HCT116 (cell line): Measurements from ENCODE around the gene SNX9. TPM values are rescaled to one million over a fixed set of nuclear protein-coding genes. Genes with fewer than 3 reads are reported as not detected.

ENCODE experiments used
- ATAC-seq: fragments of 200-7000 bp; cut with Tn5 transposase; 2 replicates; pipeline ENCODE4 v1.9.1; 2020; ENCODE audit warnings: mild to moderate bottlenecking, moderate library complexity
- BruUV-seq: library from RNA; stranded (reverse); fragments of 400-500 nt; replicated peaks from 2 replicates; lab custom pipeline; 2021; lab: Mats Ljungman, UMichigan
- CTCF ChIA-PET: fragments of 300-600 bp; sonication (Branson Sonifier 250); formaldehyde crosslinking; loops from one replicate; lab custom pipeline; 2021; ENCODE audit warnings: antibody characterized with exemption; lab: Charles Lee
- POLR2A ChIA-PET: fragments of 300-600, 350-600 bp; sonication (Branson Sonifier 250); formaldehyde crosslinking; loops from one replicate; lab custom pipeline; 2021; ENCODE audit warnings: antibody characterized with exemption; lab: Charles Lee
- RAD21 ChIA-PET, 2 experiments: fragments of 300-600 bp; sonication (Branson Sonifier 250); formaldehyde crosslinking; loops; one replicate each; lab custom pipeline; 2023; ENCODE audit warnings: low total read pairs in 2 of 2; ENCODE audit not compliant: uncharacterized antibody in 2 of 2, unreplicated experiment in 2 of 2, low non-redundant PET in 1 of 2; lab: Charles Lee
- DNase-seq: peaks from one replicate; pipeline ENCODE4 v3.0.0-alpha.2; 2010; ENCODE audit warnings: low read depth, low spot score
- H2AFZ ChIP-seq: fragments of 200-600 bp; shearing (Covaris generic), sonication (generic); 2 replicates; pipeline ENCODE4 v1.6.1; 2017; ENCODE audit warnings: low read depth, mixed run types, mixed read lengths, antibody characterized with exemption, low read length; ENCODE audit not compliant: poor library complexity, severe bottlenecking
- H3K27ac ChIP-seq: 2 replicates; pipeline ENCODE4 v1.5.1; 2012; ENCODE audit warnings: low read depth, low read length
- H3K27me3 ChIP-seq: fragments of 200-600 bp; sonication (generic); 2 replicates; pipeline ENCODE4 v1.6.1; 2016; ENCODE audit warnings: mixed run types, low read length, mixed read lengths; ENCODE audit not compliant: insufficient read depth
- H3K36me3 ChIP-seq, 2 experiments: fragments of 200-500 bp in 1 of 2; fragments of 200-600 bp in 1 of 2; sonication (Bioruptor generic) in 1 of 2; sonication (generic) in 1 of 2; 2 replicates each; pipeline versions ENCODE4 v1.5.1 to v1.6.1; 2014 to 2016; ENCODE audit warnings: low read length in 2 of 2, inconsistent platforms in 1 of 2, mixed read lengths in 1 of 2, mixed run types in 1 of 2; ENCODE audit not compliant: insufficient read depth in 2 of 2, control insufficient read depth in 1 of 2
- H3K4me1 ChIP-seq, 2 experiments: fragments of 200-600 bp in 1 of 2; sonication (generic) in 1 of 2; 2 replicates each; pipeline versions ENCODE4 v1.5.1 to v1.6.1; 2012 to 2017; ENCODE audit warnings: low read length in 2 of 2, inconsistent platforms in 1 of 2, mild to moderate bottlenecking in 1 of 2, mixed read lengths in 1 of 2, mixed run types in 1 of 2, moderate library complexity in 1 of 2; ENCODE audit not compliant: insufficient read depth in 2 of 2, control insufficient read depth in 1 of 2
- H3K4me2 ChIP-seq: fragments of 200-600 bp; sonication (generic); 2 replicates; pipeline ENCODE4 v1.6.1; 2017; ENCODE audit warnings: mixed run types, low read length, mixed read lengths
- H3K4me3 ChIP-seq, 2 experiments: fragments of 200-600 bp in 1 of 2; sonication (generic) in 1 of 2; replicated peaks in 1 of 2; 2 replicates each; pipeline ENCODE4 v1.5.1; 2011 to 2016; ENCODE audit warnings: low read length in 2 of 2, control low read depth in 1 of 2, low read depth in 1 of 2, mild to moderate bottlenecking in 1 of 2, mixed read lengths in 1 of 2, mixed run types in 1 of 2
- H3K79me2 ChIP-seq: fragments of 200-600 bp; sonication (generic); 2 replicates; pipeline ENCODE4 v1.6.1; 2017; ENCODE audit warnings: mild to moderate bottlenecking, mixed run types, low read length, moderate library complexity, mixed read lengths; ENCODE audit not compliant: insufficient read depth
- H3K9ac ChIP-seq: fragments of 200-600 bp; sonication (generic); 2 replicates; pipeline ENCODE4 v1.6.1; 2016; ENCODE audit warnings: low read length, mixed read lengths
- H3K9me2 ChIP-seq: fragments of 200-600 bp; sonication (generic), shearing (Covaris generic); 2 replicates; pipeline ENCODE4 v1.6.1; 2017; ENCODE audit warnings: mixed run types, mild to moderate bottlenecking, moderate library complexity; ENCODE audit not compliant: insufficient read depth
- H3K9me3 ChIP-seq, 2 experiments: fragments of 200-500 bp in 1 of 2; fragments of 200-600 bp in 1 of 2; sonication (Bioruptor generic) in 1 of 2; sonication (generic) in 1 of 2; 2 replicates each; pipeline ENCODE4 v1.6.1; 2014 to 2017; ENCODE audit warnings: low read length in 2 of 2, mixed read lengths in 2 of 2, inconsistent platforms in 1 of 2, low read depth in 1 of 2, mild to moderate bottlenecking in 1 of 2, mixed run types in 1 of 2, moderate library complexity in 1 of 2; ENCODE audit not compliant: control insufficient read depth in 1 of 2, insufficient read depth in 1 of 2
- H4K20me1 ChIP-seq: fragments of 200-600 bp; sonication (generic), shearing (Covaris generic); 2 replicates; pipeline ENCODE4 v1.6.1; 2017; ENCODE audit warnings: mixed run types, mild to moderate bottlenecking, moderate library complexity; ENCODE audit not compliant: insufficient read depth
- CBX3 ChIP-seq: IDR thresholded peaks from 2 replicates; pipeline ENCODE4 v1.6.1; 2012; ENCODE audit warnings: low read depth
- CEBPB ChIP-seq: IDR thresholded peaks from 2 replicates; pipeline ENCODE4 v1.6.1; 2012; ENCODE audit warnings: low read depth
- EGR1 ChIP-seq: IDR thresholded peaks from 2 replicates; pipeline ENCODE4 v1.6.1; 2012; ENCODE audit warnings: low read depth
- ELF1 ChIP-seq: IDR thresholded peaks from 2 replicates; pipeline ENCODE4 v1.6.1; 2012; ENCODE audit warnings: low read depth, borderline replicate concordance
- EZH2 ChIP-seq: fragments of 200-600 bp; sonication (generic); IDR thresholded peaks from 2 replicates; pipeline ENCODE4 v1.6.1; 2017; ENCODE audit warnings: antibody characterized with exemption, mixed run types
- EZH2phosphoT487 ChIP-seq: fragments of 200-600 bp; IDR thresholded peaks from 2 replicates; pipeline ENCODE4 v1.6.1; 2018; ENCODE audit warnings: antibody characterized with exemption, borderline replicate concordance
- FOSL1 ChIP-seq: IDR thresholded peaks from 2 replicates; pipeline ENCODE4 v1.6.1; 2012; ENCODE audit warnings: low read depth
- JUND ChIP-seq: IDR thresholded peaks from 2 replicates; pipeline ENCODE4 v1.6.1; 2012
- POLR2A ChIP-seq: IDR thresholded peaks from 2 replicates; pipeline ENCODE4 v1.7.0; 2011; ENCODE audit warnings: borderline replicate concordance; ENCODE audit not compliant: insufficient read depth, insufficient read length; ENCODE audit errors: extremely low read depth
- POLR2AphosphoS5 ChIP-seq: IDR thresholded peaks from 2 replicates; pipeline ENCODE4 v1.6.1; 2011; ENCODE audit warnings: mild to moderate bottlenecking, low read depth, low read length, moderate library complexity
- RAD21 ChIP-seq: IDR thresholded peaks from 2 replicates; pipeline ENCODE4 v1.6.1; 2012; ENCODE audit warnings: low read depth, mild to moderate bottlenecking
- SIN3A ChIP-seq: IDR thresholded peaks from 2 replicates; pipeline ENCODE4 v1.6.1; 2012; ENCODE audit warnings: low read depth
- SP1 ChIP-seq: IDR thresholded peaks from 2 replicates; pipeline ENCODE4 v1.6.1; 2012; ENCODE audit warnings: low read depth
- SRF ChIP-seq: IDR thresholded peaks from 2 replicates; pipeline ENCODE4 v1.6.1; 2012; ENCODE audit warnings: low read depth
- TCF7L2 ChIP-seq: IDR thresholded peaks from 2 replicates; pipeline ENCODE4 v1.7.0; 2011; ENCODE audit warnings: borderline replicate concordance, inconsistent platforms; ENCODE audit not compliant: insufficient read depth, insufficient read length; ENCODE audit errors: extremely low read depth
- ZFX ChIP-seq: fragments of 450-650 bp; IDR thresholded peaks from 2 replicates; pipeline ENCODE4 v1.6.1; 2017
- ZNF274 ChIP-seq: fragments of 200-500 bp; sonication (Bioruptor generic); IDR thresholded peaks from 2 replicates; pipeline ENCODE4 v1.6.1; 2014; ENCODE audit warnings: mild to moderate bottlenecking, low read depth, low read length, inconsistent platforms
- intact Hi-C: fragments of 100-400 bp; cut with micrococcal nuclease; formaldehyde crosslinking; loops from 2 replicates; pipeline ENCODE4 v1.10.0; 2022
- total RNA-seq: library from RNA; stranded (reverse); gene quantifications from one replicate; pipeline ENCODE4 v1.2.1, GENCODE V29; 2021; ENCODE audit not compliant: unreplicated experiment
- TF ChIP-seq, protein P1 (sequence below), 3 experiments: fragments of 200-600 bp in 1 of 3; sonication (generic) in 1 of 3; IDR thresholded peaks in 2 of 3; conservative IDR thresholded peaks in 1 of 3; 2 replicates each; pipeline ENCODE4 v1.5.1; 2012 to 2017; ENCODE audit warnings: low read depth in 2 of 3, low read length in 2 of 3, antibody characterized with exemption in 1 of 3, borderline replicate concordance in 1 of 3, control low read depth in 1 of 3, mild to moderate bottlenecking in 1 of 3, mixed read lengths in 1 of 3, mixed run types in 1 of 3, moderate library complexity in 1 of 3; ENCODE audit not compliant: insufficient read depth in 1 of 3
- TF ChIP-seq, protein P2 (sequence below): IDR thresholded peaks from 2 replicates; pipeline ENCODE4 v1.6.1; 2012
- TF ChIP-seq, protein P3 (sequence below): IDR thresholded peaks from 2 replicates; pipeline ENCODE4 v1.6.1; 2012; ENCODE audit warnings: low read depth
- TF ChIP-seq, protein P4 (sequence below): IDR thresholded peaks from 2 replicates; pipeline ENCODE4 v1.6.1; 2011; ENCODE audit warnings: mild to moderate bottlenecking, low read length, moderate library complexity; ENCODE audit not compliant: insufficient replicate concordance; ENCODE audit errors: extremely low read depth
- TF ChIP-seq, protein P5 (sequence below): IDR thresholded peaks from 2 replicates; pipeline ENCODE4 v1.6.1; 2012

Gene SNX9
- total RNA-seq, 1 experiment from 2014 or later: 42.5 TPM

DNA sequence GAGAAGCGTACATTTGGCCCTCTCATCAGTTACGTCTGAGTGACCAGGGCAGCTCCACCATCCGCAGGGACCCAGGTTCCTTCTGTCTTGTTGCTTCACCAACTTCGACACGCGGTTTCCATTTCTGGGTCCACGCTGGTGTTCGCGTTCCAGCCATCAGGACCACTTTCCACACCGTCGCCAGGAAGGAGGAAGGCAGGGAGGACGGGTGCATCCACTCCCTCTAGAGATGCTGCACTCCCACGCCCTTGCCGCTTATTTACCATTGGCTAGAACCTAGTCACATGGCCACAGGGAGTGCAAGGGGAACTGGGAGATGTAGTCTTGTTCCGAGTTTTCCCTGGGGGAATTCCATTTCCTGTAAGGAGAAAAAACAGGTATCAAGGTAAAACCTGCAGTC lies 33.2 kb upstream of the SNX9 start:
- intact Hi-C loops: no loop called here
- no peaks in the 10 kb centered on the region for H3K9me3 ChIP-seq
- H2AFZ ChIP-seq: peak overlapping the region; percentile 78
- H3K4me1 ChIP-seq: no peaks in the 10 kb centered on the region
- H3K4me2 ChIP-seq: no peak overlapping the region; the same call in 1 of the 2 replicates
- ATAC-seq (peak; percentile 100), DNase-seq (peak; percentile 59)
- no peak overlapping the region for H3K27ac ChIP-seq
- H3K9me2 ChIP-seq: no peaks in the 10 kb centered on the region
- H3K27me3 ChIP-seq: no peaks in the 10 kb centered on the region
- RAD21 ChIA-PET: no interaction called here
- POLR2A ChIA-PET: no interaction called here
- no TSS peak for BruUV-seq
- no peak overlapping the region for H3K4me3 ChIP-seq
- no peaks in the 10 kb centered on the region for H3K79me2 ChIP-seq
- CTCF ChIA-PET: no interaction called here
- H3K36me3 ChIP-seq: no peaks in the 10 kb centered on the region
- H3K9ac ChIP-seq: no peak overlapping the region
- H4K20me1 ChIP-seq: no peaks in the 10 kb centered on the region
- TF ChIP-seq EGR1 (peak; percentile 91), JUND (no peak), CEBPB (no peak), ELF1 (peak; percentile 61), SRF (no peak), POLR2AphosphoS5 (no peak), EZH2 (no peak), ZNF274 (no peak), SIN3A (no peak), ZFX (no peak), RAD21 (no peak), CBX3 (no peak), FOSL1 (no peak), EZH2phosphoT487 (no peak), POLR2A (no peak), SP1 (peak; percentile 67), TCF7L2 (no peak)
- TF ChIP-seq, protein P1, sequence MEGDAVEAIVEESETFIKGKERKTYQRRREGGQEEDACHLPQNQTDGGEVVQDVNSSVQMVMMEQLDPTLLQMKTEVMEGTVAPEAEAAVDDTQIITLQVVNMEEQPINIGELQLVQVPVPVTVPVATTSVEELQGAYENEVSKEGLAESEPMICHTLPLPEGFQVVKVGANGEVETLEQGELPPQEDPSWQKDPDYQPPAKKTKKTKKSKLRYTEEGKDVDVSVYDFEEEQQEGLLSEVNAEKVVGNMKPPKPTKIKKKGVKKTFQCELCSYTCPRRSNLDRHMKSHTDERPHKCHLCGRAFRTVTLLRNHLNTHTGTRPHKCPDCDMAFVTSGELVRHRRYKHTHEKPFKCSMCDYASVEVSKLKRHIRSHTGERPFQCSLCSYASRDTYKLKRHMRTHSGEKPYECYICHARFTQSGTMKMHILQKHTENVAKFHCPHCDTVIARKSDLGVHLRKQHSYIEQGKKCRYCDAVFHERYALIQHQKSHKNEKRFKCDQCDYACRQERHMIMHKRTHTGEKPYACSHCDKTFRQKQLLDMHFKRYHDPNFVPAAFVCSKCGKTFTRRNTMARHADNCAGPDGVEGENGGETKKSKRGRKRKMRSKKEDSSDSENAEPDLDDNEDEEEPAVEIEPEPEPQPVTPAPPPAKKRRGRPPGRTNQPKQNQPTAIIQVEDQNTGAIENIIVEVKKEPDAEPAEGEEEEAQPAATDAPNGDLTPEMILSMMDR (IDR thresholded peaks at IDR 0.05 in 2 of 3, conservative IDR thresholded peaks at IDR 0.05 in 1 of 3; ENCODE audit: borderline replicate concordance in 1 of 3, insufficient read depth in 1 of 3, low read depth in 2 of 3, low read length in 2 of 3): no peak
- TF ChIP-seq, protein P2, sequence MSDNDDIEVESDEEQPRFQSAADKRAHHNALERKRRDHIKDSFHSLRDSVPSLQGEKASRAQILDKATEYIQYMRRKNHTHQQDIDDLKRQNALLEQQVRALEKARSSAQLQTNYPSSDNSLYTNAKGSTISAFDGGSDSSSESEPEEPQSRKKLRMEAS: 0 out of 2 replicates have a peak, but pooled peaks have one; percentile 20
- TF ChIP-seq, protein P3, sequence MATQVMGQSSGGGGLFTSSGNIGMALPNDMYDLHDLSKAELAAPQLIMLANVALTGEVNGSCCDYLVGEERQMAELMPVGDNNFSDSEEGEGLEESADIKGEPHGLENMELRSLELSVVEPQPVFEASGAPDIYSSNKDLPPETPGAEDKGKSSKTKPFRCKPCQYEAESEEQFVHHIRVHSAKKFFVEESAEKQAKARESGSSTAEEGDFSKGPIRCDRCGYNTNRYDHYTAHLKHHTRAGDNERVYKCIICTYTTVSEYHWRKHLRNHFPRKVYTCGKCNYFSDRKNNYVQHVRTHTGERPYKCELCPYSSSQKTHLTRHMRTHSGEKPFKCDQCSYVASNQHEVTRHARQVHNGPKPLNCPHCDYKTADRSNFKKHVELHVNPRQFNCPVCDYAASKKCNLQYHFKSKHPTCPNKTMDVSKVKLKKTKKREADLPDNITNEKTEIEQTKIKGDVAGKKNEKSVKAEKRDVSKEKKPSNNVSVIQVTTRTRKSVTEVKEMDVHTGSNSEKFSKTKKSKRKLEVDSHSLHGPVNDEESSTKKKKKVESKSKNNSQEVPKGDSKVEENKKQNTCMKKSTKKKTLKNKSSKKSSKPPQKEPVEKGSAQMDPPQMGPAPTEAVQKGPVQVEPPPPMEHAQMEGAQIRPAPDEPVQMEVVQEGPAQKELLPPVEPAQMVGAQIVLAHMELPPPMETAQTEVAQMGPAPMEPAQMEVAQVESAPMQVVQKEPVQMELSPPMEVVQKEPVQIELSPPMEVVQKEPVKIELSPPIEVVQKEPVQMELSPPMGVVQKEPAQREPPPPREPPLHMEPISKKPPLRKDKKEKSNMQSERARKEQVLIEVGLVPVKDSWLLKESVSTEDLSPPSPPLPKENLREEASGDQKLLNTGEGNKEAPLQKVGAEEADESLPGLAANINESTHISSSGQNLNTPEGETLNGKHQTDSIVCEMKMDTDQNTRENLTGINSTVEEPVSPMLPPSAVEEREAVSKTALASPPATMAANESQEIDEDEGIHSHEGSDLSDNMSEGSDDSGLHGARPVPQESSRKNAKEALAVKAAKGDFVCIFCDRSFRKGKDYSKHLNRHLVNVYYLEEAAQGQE: no peak
- TF ChIP-seq, protein P4, sequence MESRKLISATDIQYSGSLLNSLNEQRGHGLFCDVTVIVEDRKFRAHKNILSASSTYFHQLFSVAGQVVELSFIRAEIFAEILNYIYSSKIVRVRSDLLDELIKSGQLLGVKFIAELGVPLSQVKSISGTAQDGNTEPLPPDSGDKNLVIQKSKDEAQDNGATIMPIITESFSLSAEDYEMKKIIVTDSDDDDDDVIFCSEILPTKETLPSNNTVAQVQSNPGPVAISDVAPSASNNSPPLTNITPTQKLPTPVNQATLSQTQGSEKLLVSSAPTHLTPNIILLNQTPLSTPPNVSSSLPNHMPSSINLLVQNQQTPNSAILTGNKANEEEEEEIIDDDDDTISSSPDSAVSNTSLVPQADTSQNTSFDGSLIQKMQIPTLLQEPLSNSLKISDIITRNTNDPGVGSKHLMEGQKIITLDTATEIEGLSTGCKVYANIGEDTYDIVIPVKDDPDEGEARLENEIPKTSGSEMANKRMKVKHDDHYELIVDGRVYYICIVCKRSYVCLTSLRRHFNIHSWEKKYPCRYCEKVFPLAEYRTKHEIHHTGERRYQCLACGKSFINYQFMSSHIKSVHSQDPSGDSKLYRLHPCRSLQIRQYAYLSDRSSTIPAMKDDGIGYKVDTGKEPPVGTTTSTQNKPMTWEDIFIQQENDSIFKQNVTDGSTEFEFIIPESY: no peak
- TF ChIP-seq, protein P5, sequence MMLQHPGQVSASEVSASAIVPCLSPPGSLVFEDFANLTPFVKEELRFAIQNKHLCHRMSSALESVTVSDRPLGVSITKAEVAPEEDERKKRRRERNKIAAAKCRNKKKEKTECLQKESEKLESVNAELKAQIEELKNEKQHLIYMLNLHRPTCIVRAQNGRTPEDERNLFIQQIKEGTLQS: no peak
